Right lung (tissue), 5 donors: ENCODE measurements around the gene NOL12. TPM values are rescaled to one million over a fixed set of nuclear protein-coding genes. Genes with fewer than 3 reads are reported as not detected.
"Not testable (repeated sequence)": the region's sequence is repeated elsewhere in the genome, so short reads cannot be mapped to it uniquely, and the experiment has no call there.

Experiments
- DNase-seq, 2 donors: peaks; one replicate each; pipeline ENCODE4 v3.0.0-alpha.2; 2013
- polyA plus RNA-seq, 5 donors: library from polyadenylated mRNA; unstranded; fragments of 120-200 nt; gene quantifications; one replicate each; pipeline versions ENCODE4 v1.2.1 to v1.2.3, GENCODE V29; 2013; ENCODE audit warnings: inconsistent platforms in 1 of 5, low replicate concordance in 1 of 5; ENCODE audit not compliant: insufficient read length in 5 of 5, insufficient read depth in 1 of 5

The NOL12 gene
- polyA plus RNA-seq, 5 donors, result 17.1 to 28.2 (median 18.8) TPM

GRCh38 chr22:37676736-37677492, 9.2 kb upstream of the NOL12 start:
- peak; percentile 74 to 80 for DNase-seq

GRCh38 chr22:37677493-37677974, 8.6 kb upstream of the NOL12 start:
- DNase-seq, result no peak

GRCh38 chr22:37678372-37678771, 7.8 kb upstream of the NOL12 start:
- no peak for DNase-seq

GRCh38 chr22:37679670-37680069, 6.5 kb upstream of the NOL12 start:
- DNase-seq, result no peak

GRCh38 chr22:37680191-37680851, 5.8 kb upstream of the NOL12 start:
- DNase-seq, result no peak

- DNase-seq, result no peak
Observed at GRCh38 chr22:37681001-37681424, 5.1 kb upstream of the NOL12 start.

- DNase-seq, result peak; percentile 28 to 53
Observed at GRCh38 chr22:37681556-37682049, 4.5 kb upstream of the NOL12 start.

- no peak for DNase-seq
Observed at GRCh38 chr22:37684803-37685615, 1.1 kb upstream of the NOL12 start.

- no peak for DNase-seq
Observed at GRCh38 chr22:37690407-37690806, 4.3 kb downstream of the NOL12 start.

GRCh38 chr22:37690901-37691504, 4.9 kb downstream of the NOL12 start:
- no peak for DNase-seq

GRCh38 chr22:37692627-37693285, 6.6 kb downstream of the NOL12 start:
- DNase-seq, result no peak

- DNase-seq, result not testable (repeated sequence)
Observed at GRCh38 chr22:37694131-37694530, 8.0 kb downstream of the NOL12 start.

- not testable (repeated sequence) for DNase-seq
Observed at GRCh38 chr22:37696260-37696656, 10.1 kb downstream of the NOL12 start.

- DNase-seq, result peak; percentile 85 to 86
Observed at GRCh38 chr22:37696657-37697537, 10.8 kb downstream of the NOL12 start, which contains the start of gene TRIOBP. TSS of gene TRIOBP (plus strand) at chr22:37697048. CDS start at chr22:37701366, 4,318 bp downstream.

GRCh38 chr22:37697538-37697835, 11.3 kb downstream of the NOL12 start:
- DNase-seq, result no peak

- no peak for DNase-seq
Observed at GRCh38 chr22:37701141-37701786, 15.1 kb downstream of the NOL12 start.

- DNase-seq, result no peak
Observed at GRCh38 chr22:37703906-37704305, 17.8 kb downstream of the NOL12 start.

- no peak for DNase-seq
Observed at GRCh38 chr22:37704645-37705044, 18.5 kb downstream of the NOL12 start.

GRCh38 chr22:37705205-37705604, 19.1 kb downstream of the NOL12 start:
- DNase-seq, result no peak
